Daoy (cell line): ENCODE data around the gene COX7B. TPM values are rescaled to one million over a fixed set of nuclear protein-coding genes. Genes with fewer than 3 reads are reported as not detected.
"Not testable (repeated sequence)": the region's sequence is repeated elsewhere in the genome, so short reads cannot be mapped to it uniquely, and the experiment has no call there.

Source experiments
- DNase-seq: peaks from one replicate; pipeline ENCODE4 v3.0.0-alpha.2; 2015; ENCODE audit warnings: low read depth
- total RNA-seq: library from RNA; depleted of rRNA; stranded (reverse); fragments of >200 nt; shearing (Covaris generic); gene quantifications from 2 replicates; pipeline ENCODE4 v1.2.3, GENCODE V29; 2014; rRNA removed

COX7B gene
- 525 and 577 TPM in 2 replicates for total RNA-seq

DNA sequence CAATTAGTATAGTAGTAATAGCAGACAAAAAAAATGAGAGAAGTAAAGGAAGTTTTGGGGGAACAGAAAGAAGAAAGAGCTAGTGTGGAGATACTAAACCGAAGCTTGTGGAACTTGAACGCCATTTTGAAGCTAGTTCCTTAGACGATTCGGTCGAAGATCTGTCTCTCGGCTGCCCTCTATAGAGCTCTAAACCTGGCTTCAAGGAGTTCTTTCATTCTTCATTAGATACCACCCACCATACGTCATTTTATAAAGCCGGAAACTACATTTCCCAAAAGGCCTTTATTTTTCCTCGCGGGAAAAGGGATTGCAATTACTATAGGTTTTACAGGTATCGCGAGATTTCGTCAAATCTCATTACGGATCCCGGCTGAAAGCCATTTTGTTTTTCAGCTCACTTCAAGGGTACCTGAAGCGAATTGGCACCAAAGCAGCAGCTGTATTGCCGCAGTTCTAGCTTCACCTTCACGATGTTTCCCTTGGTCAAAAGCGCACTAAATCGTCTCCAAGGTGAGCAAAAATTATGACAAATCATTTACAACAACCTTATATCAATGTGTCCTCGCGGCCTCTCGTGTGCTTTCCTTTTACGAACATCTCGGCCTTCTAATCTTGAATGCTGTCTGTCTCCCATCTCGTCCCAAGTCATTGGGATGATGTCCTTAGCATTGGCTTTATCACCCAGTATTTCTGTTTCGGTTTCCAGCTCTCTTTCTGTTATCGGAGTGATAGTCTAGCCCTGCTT, at the start of gene COX7B:
TSS of gene COX7B (plus strand) at position 388 of the 748 bp plus-strand sequence. CDS start at position 474, 86 bp downstream.
- peak; percentile 81 for DNase-seq

DNA sequence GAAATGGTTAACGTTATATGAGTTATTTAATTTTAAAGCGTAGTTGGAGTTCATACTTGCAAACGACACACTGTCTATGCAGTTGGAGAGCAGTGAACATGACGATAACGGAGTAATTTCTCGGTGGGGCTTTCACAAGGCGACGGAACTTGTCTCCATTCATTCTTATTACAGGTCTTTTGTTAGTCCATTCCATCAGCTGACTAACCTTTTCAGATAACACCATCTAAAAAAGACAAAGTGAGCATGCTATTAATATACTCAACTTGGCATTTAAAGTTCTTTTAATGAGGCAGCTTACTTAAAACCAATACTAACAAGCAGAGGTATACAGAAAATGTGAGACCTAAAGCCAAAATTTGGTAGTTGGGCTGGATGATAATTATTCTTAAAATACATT, 23.9 kb upstream of the COX7B start:
- no peak for DNase-seq

- DNase-seq: not testable (repeated sequence)
Observed at GRCh38 chrX:77881418-77881817, 17.9 kb upstream of the COX7B start.

- DNase-seq: no peak
Observed at GRCh38 chrX:77892887-77893286, 6.4 kb upstream of the COX7B start.

GRCh38 chrX:77893713-77894112, 5.6 kb upstream of the COX7B start:
- DNase-seq: no peak

GRCh38 chrX:77894921-77895886, 4.1 kb upstream of the COX7B start, which contains the start of gene MAGT1:
TSS of gene MAGT1 (minus strand) at chrX:77895435. CDS start at chrX:77895410, 25 bp downstream.
- DNase-seq: peak; percentile 95

DNA sequence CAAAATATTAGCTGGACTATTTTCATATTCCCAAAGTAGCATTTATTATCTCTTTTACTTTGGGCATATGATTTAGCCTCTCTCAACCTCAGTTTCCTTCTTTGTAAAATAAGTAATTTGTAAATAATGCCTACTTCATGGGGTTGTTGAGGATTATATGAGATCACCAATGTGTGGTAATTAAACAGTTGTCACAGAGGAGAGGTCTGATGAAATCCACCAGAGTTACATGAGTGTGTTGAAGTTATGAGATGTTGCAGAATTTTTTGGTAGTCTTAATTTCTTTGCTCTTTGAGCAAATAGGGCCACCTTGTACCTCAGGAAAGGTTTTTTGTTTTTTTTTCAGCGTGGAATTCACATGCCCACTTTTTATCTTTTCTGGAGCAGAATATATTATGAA, 1.4 kb downstream of the COX7B start:
- no peak for DNase-seq

- DNase-seq: no peak
Observed at GRCh38 chrX:77901506-77901905, 2.2 kb downstream of the COX7B start.

- peak; percentile 91 for DNase-seq
Observed at GRCh38 chrX:77910108-77910840, 11.0 kb downstream of the COX7B start, which contains the start of gene ATP7A. TSS of gene ATP7A (plus strand) at chrX:77910693. CDS start at chrX:77971642, 60,949 bp downstream.

DNA sequence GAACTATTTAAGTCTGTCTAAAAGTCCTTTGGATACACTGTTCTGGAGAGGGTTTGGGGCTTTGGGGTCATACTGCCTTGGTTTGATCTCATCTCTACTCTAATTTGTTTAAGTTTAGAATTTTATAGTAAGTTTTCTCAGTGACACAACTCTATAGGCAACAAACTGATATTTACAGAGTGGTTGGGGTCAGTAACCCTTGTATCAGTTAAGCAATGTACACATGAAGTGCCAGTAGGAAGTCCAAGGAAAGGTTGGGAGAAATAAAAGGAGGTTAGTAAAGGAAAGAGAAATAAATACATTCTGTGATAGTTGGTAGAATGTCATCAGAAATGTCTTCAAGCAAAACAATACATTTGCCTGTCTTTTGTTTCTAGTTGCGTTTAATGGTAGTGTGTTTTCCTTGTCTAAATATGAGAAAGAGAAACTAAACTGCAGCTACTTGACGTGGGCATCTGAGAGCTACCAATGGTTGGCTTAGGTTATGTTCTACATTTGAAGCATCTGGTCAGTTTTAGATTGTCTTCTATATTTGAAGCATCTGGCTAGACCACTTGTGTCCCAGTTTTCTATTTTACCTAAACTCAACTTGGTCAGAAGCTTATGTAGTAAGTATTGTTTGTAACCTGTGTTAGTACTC, 18.1 kb downstream of the COX7B start:
- no peak for DNase-seq

DNA sequence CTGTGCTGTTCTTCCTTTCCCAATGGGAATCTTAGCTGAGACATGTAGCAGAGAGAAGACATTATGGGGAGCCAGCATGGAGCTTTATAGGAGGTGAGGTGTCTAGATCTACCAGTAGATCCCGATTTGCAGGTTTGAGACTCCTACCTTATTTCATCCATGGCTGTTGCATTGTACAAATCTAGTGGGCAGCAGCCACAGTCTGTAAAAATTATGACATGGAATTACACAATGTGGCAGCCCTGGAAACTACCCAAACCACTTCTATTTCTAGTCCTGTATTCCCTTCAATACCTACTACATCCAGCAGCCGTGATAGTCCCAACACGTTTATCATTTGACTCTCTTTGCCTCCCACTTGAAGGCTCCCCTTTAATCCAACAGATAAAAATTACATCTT, 19.3 kb downstream of the COX7B start:
- DNase-seq: no peak

GRCh38 chrX:77919370-77919769, 20.1 kb downstream of the COX7B start:
- DNase-seq: not testable (repeated sequence)

GRCh38 chrX:77922787-77923186, 23.5 kb downstream of the COX7B start:
- DNase-seq: no peak

DNA sequence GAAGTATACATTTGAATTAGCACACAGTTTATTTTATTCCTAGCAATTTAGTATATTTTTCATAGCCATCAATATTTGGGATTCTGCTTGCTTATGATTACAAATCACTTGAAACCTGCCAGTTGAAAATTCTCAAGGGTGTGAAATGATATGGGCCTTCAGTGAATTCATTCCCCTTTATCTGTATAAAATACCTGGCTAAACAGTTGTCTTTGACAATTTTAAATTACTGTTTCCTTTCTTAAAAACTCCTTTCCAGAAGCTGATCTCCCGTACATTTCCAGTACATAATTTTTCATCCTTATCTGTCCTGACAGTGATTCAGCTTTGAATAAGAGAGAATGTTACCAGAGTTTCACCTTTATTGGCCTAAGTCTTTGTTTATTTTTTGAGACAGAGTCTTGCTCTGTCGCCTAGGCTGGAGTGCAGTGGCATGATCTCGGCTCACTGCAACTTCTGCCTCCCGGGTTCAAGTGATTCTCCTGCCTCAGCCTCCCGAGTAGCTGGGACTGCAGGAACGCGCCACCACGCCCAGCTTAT, 25.1 kb downstream of the COX7B start:
- DNase-seq: no peak

DNA sequence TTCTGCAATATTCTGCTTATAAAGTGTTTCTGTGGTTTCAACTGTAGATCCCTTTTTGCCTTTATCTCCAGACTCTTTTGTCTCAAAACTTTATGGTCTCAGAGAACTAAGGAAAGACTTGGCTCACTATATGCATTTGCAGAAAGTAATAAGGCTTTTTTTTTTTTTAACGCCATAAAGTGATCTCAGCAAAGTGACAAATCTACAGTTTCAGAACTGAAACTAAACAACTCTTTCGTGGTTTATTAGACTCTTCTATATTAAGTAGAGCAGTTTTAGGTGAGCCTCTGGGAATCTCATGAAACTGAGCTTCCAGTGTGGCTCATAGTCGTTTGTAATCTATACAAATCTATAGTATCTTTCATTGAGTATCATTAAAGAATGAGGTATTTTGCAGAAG, 26.5 kb downstream of the COX7B start:
- DNase-seq: no peak

DNA sequence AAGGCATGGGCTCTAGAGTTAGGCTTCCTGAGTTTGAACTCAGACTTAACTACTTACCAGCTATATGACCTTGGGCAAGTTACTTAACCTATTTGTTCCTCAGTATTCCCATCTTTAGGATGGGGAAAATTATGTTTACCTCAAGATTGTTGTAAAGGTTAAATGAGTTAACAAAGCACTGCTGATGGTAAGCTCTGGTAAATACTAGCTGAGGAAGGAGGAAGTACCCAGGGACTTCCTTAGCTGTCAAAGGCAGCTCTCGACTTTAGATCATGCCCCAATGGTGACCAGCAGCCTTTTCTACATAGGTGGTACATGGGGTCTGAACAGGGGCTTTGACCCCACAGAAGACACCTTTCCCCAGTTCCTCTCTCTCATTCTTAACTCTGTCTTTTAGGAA, 31.3 kb downstream of the COX7B start:
- DNase-seq: no peak

DNA sequence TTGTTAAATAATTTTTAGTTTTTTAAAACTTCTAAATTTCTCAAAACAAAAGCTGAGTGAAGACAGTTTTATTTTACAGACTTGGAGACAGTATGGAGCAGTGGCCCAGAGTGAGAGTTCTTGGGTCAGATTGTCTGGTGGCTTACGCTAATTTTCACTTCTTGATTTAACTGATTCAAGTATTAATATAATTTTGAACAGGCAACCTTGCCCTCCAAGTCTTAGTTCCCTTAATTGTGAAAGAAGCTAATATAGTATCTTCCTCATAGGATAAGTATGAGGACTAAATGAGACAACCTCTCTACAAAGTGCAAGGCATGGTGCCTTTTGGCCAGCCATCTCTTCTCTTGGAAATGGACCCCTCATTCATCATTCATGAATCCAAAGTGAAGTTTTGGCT, 36.6 kb downstream of the COX7B start:
- no peak for DNase-seq

- no peak for DNase-seq
Observed at GRCh38 chrX:77936299-77936698, 37.0 kb downstream of the COX7B start.

DNA sequence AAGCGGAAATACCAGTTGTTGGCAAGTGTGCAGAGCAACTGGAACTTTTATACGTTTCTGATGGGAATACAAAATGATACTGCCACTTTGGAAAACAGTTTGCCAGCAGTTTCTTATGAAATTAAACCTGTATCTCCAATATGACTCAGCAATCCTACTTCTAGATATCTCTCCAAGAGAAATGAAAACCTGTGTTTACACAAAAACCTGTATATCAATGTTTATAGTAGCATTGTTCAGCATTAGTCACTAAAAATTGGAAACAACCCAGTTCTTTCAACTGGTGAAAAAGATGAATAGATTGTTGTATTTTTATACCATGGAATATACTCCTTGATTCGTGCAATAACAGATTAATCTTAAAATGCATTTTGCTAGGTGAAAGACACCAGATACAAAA, 38.0 kb downstream of the COX7B start:
- DNase-seq: no peak

GRCh38 chrX:77938083-77938680, 38.9 kb downstream of the COX7B start:
- no peak for DNase-seq

GRCh38 chrX:77945031-77945430, 45.8 kb downstream of the COX7B start:
- DNase-seq: not testable (repeated sequence)
